ENCODE data around the gene SLC7A5.

- TF ChIP-seq CTCF (IDR thresholded peaks at IDR 0.05) (no peak), POLR2A (IDR thresholded peaks at IDR 0.05) (no peak), POLR2AphosphoS5 (IDR thresholded peaks at IDR 0.05) (no peak)
These were observed 25.1 kb downstream of the SLC7A5 start for GRCh38 chr16:87844120-87844733.

Measured in prostate gland (tissue), 2 donors.